ENCODE results near the gene GEMIN2.

DNA sequence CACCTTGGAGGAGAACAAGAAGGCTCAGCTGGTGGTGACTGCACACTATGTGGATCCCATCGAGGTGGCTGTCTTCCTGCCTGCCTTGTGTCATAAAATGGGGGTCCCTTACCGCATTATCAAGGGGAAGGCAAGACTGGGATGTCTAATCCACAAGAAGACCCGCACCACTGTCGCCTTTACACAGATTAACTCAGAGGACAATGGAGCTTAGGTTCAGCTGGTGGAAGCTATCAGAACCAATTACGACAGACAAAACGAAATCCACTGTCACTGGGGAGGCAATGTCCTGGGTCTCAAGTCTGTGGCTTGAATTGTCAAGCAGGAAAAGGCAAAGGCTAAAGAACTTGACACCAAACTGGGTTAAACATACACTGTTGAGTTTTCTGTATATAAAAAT lies 43.4 kb downstream of the GEMIN2 start:
- TF ChIP-seq EP300 (IDR thresholded peaks at IDR 0.05; ENCODE audit: borderline replicate concordance) (no peak), CREB1 (IDR thresholded peaks at IDR 0.05; ENCODE audit: low read depth) (no peak), RAD21 (IDR thresholded peaks at IDR 0.05; ENCODE audit: low read depth) (no peak), CEBPB (IDR thresholded peaks at IDR 0.05) (no peak), YY1 (IDR thresholded peaks at IDR 0.05; ENCODE audit: low read depth) (no peak), TAF1 (IDR thresholded peaks at IDR 0.05; ENCODE audit: low read depth) (no peak), FOXM1 (IDR thresholded peaks at IDR 0.05; ENCODE audit: borderline replicate concordance, low read depth) (no peak), NFIC (IDR thresholded peaks at IDR 0.05) (no peak), ZBTB7A (IDR thresholded peaks at IDR 0.05; ENCODE audit: low read depth) (no peak), TEAD4 (IDR thresholded peaks at IDR 0.05) (no peak), TCF12 (IDR thresholded peaks at IDR 0.05; ENCODE audit: low read depth) (no peak)
- TF ChIP-seq, protein P1, sequence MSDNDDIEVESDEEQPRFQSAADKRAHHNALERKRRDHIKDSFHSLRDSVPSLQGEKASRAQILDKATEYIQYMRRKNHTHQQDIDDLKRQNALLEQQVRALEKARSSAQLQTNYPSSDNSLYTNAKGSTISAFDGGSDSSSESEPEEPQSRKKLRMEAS (IDR thresholded peaks at IDR 0.05), result no peak
- TF ChIP-seq, protein P2, sequence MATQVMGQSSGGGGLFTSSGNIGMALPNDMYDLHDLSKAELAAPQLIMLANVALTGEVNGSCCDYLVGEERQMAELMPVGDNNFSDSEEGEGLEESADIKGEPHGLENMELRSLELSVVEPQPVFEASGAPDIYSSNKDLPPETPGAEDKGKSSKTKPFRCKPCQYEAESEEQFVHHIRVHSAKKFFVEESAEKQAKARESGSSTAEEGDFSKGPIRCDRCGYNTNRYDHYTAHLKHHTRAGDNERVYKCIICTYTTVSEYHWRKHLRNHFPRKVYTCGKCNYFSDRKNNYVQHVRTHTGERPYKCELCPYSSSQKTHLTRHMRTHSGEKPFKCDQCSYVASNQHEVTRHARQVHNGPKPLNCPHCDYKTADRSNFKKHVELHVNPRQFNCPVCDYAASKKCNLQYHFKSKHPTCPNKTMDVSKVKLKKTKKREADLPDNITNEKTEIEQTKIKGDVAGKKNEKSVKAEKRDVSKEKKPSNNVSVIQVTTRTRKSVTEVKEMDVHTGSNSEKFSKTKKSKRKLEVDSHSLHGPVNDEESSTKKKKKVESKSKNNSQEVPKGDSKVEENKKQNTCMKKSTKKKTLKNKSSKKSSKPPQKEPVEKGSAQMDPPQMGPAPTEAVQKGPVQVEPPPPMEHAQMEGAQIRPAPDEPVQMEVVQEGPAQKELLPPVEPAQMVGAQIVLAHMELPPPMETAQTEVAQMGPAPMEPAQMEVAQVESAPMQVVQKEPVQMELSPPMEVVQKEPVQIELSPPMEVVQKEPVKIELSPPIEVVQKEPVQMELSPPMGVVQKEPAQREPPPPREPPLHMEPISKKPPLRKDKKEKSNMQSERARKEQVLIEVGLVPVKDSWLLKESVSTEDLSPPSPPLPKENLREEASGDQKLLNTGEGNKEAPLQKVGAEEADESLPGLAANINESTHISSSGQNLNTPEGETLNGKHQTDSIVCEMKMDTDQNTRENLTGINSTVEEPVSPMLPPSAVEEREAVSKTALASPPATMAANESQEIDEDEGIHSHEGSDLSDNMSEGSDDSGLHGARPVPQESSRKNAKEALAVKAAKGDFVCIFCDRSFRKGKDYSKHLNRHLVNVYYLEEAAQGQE (IDR thresholded peaks at IDR 0.05; ENCODE audit: low read depth), result no peak
- TF ChIP-seq, protein P3, sequence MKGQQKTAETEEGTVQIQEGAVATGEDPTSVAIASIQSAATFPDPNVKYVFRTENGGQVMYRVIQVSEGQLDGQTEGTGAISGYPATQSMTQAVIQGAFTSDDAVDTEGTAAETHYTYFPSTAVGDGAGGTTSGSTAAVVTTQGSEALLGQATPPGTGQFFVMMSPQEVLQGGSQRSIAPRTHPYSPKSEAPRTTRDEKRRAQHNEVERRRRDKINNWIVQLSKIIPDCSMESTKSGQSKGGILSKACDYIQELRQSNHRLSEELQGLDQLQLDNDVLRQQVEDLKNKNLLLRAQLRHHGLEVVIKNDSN (IDR thresholded peaks at IDR 0.05), result no peak

Data from Ishikawa (cell line).